SH-SY5Y (cell line): Measurements from ENCODE around the gene TBC1D4.

Experiments used
- GATA2 ChIP-seq: IDR thresholded peaks from 2 replicates; pipeline ENCODE4 v1.6.1; 2011; ENCODE audit warnings: mild to moderate bottlenecking, low read depth, low read length
- GATA3 ChIP-seq: IDR thresholded peaks from 2 replicates; pipeline ENCODE4 v1.6.1; 2011; ENCODE audit warnings: low read depth, mild to moderate bottlenecking, low read length, moderate library complexity

DNA sequence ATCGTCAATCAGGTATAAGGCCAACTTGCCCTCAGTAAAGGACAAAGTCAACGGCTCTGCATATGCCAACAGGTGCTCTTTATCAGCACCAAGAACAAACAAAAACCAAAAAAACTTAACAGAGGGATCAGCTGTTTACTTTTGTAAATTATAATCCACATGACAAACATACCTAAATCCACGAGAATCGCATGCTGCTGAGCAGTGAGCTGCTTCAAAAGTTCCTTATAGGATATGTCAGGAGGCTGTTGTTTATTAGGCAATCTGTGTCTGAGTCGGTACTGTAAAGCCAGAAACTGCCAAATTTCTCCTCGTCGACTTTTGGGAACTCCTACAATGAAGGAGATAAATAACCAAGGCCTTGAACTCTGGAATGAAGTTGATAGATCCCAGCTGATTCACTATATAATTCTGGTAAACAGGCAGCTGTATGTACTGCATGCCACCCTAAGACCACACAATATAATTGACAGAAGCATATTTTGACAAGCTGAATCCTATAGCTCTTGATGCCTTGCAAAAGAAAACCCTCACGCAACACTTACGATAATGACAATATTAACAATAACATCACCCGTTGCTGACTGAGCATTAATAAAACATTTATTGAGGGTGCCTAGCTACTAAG lies 179.8 kb downstream of the TBC1D4 start:
- TF ChIP-seq GATA2 = no peak
- TF ChIP-seq GATA3 = no peak
